HUES48 (cell line): ENCODE data around the gene TMEM255A.

Experiments used
- H3K27ac ChIP-seq: one replicate; pipeline ENCODE4 v1.7.0; 2013; ENCODE audit warnings: low read depth, low read length, inconsistent platforms
- H3K27me3 ChIP-seq: 2 replicates; pipeline ENCODE4 v1.6.1; 2013; ENCODE audit warnings: mild to moderate bottlenecking, low read length; ENCODE audit not compliant: control insufficient read depth, insufficient read depth
- H3K36me3 ChIP-seq: 2 replicates; pipeline ENCODE4 v1.6.1; 2013; ENCODE audit warnings: low read length; ENCODE audit not compliant: control insufficient read depth, insufficient read depth
- H3K4me1 ChIP-seq: 2 replicates; pipeline ENCODE4 v1.6.1; 2013; ENCODE audit warnings: mild to moderate bottlenecking, low read length; ENCODE audit not compliant: control insufficient read depth, insufficient read depth
- H3K4me3 ChIP-seq: 2 replicates; pipeline ENCODE4 v1.5.1; 2013; ENCODE audit warnings: mild to moderate bottlenecking, low read depth, low read length
- H3K9ac ChIP-seq: 2 replicates; pipeline ENCODE4 v1.6.1; 2013; ENCODE audit warnings: mild to moderate bottlenecking, low read depth, low read length, moderate library complexity
- H3K9me3 ChIP-seq: 2 replicates; pipeline ENCODE4 v1.6.1; 2013; ENCODE audit warnings: low read length; ENCODE audit not compliant: control insufficient read depth, insufficient read depth

Gene TMEM255A

GRCh38 chrX:120306630-120307029, 4.6 kb downstream of the TMEM255A start:
- H3K27me3 ChIP-seq: peaks cover 93% of the 10 kb centered on the region
- no peak overlapping the region for H3K4me3 ChIP-seq
- no peak overlapping the region for H3K27ac ChIP-seq
- no peaks in the 10 kb centered on the region for H3K9me3 ChIP-seq
- H3K4me1 ChIP-seq: peaks cover 50% of the 10 kb centered on the region
- H3K36me3 ChIP-seq: no peaks in the 10 kb centered on the region
- no peak overlapping the region for H3K9ac ChIP-seq

- H3K36me3 ChIP-seq: no peaks in the 10 kb centered on the region
- peaks cover 93% of the 10 kb centered on the region for H3K27me3 ChIP-seq
- H3K4me3 ChIP-seq: peak overlapping the region; percentile 34
- peaks cover 51% of the 10 kb centered on the region for H3K4me1 ChIP-seq
- no peaks in the 10 kb centered on the region for H3K9me3 ChIP-seq
- H3K27ac ChIP-seq: no peak overlapping the region
- H3K9ac ChIP-seq: no peak overlapping the region
Measured at GRCh38 chrX:120305531-120306141, 5.6 kb downstream of the TMEM255A start.

- no peak overlapping the region for H3K9ac ChIP-seq
Measured at GRCh38 chrX:120304256-120304655, 7.0 kb downstream of the TMEM255A start.

GRCh38 chrX:120302434-120302833, 8.8 kb downstream of the TMEM255A start:
- Histone ChIP-seq H3K27ac (no peak overlapping the region), H3K36me3 (no peaks in the 10 kb centered on the region), H3K9ac (no peak overlapping the region), H3K9me3 (no peaks in the 10 kb centered on the region), H3K4me1 (peaks cover 38% of the 10 kb centered on the region), H3K4me3 (no peak overlapping the region), H3K27me3 (peaks cover 63% of the 10 kb centered on the region)

More at GRCh38 chrX:120304256-120304655, 7.0 kb downstream of the TMEM255A start:
- Histone ChIP-seq H3K36me3 (no peaks in the 10 kb centered on the region), H3K4me3 (no peak overlapping the region), H3K27ac (no peak overlapping the region), H3K27me3 (peaks cover 80% of the 10 kb centered on the region), H3K9me3 (no peaks in the 10 kb centered on the region), H3K4me1 (peaks cover 51% of the 10 kb centered on the region)

- peaks cover 58% of the 10 kb centered on the region for H3K27me3 ChIP-seq
- H3K27ac ChIP-seq: no peak overlapping the region
- H3K4me3 ChIP-seq: no peak overlapping the region
- no peaks in the 10 kb centered on the region for H3K36me3 ChIP-seq
- H3K9me3 ChIP-seq: no peaks in the 10 kb centered on the region
- no peak overlapping the region for H3K9ac ChIP-seq
- H3K4me1 ChIP-seq: peaks cover 37% of the 10 kb centered on the region
Measured at GRCh38 chrX:120301960-120302359, 9.3 kb downstream of the TMEM255A start.

GRCh38 chrX:120301497-120301896, 9.8 kb downstream of the TMEM255A start:
- peaks cover 32% of the 10 kb centered on the region for H3K4me1 ChIP-seq
- no peak overlapping the region for H3K4me3 ChIP-seq
- H3K9me3 ChIP-seq: no peaks in the 10 kb centered on the region
- H3K9ac ChIP-seq: no peak overlapping the region
- no peaks in the 10 kb centered on the region for H3K36me3 ChIP-seq
- H3K27ac ChIP-seq: no peak overlapping the region
- H3K27me3 ChIP-seq: peaks cover 54% of the 10 kb centered on the region

- no peak overlapping the region for H3K9ac ChIP-seq
- no peaks in the 10 kb centered on the region for H3K9me3 ChIP-seq
- H3K4me3 ChIP-seq: no peak overlapping the region
- peaks cover 39% of the 10 kb centered on the region for H3K27me3 ChIP-seq
- H3K36me3 ChIP-seq: no peaks in the 10 kb centered on the region
- no peak overlapping the region for H3K27ac ChIP-seq
- H3K4me1 ChIP-seq: peaks cover 21% of the 10 kb centered on the region
Measured at GRCh38 chrX:120299928-120300327, 11.3 kb downstream of the TMEM255A start.

GRCh38 chrX:120297923-120298322, 13.3 kb downstream of the TMEM255A start:
- H3K9ac ChIP-seq: no peak overlapping the region
- no peak overlapping the region for H3K27ac ChIP-seq
- H3K9me3 ChIP-seq: no peaks in the 10 kb centered on the region
- no peaks in the 10 kb centered on the region for H3K36me3 ChIP-seq
- peaks cover 13% of the 10 kb centered on the region for H3K4me1 ChIP-seq
- no peak overlapping the region for H3K4me3 ChIP-seq
- H3K27me3 ChIP-seq: peaks cover 19% of the 10 kb centered on the region; the same call in 1 of the 2 replicates

- H3K9ac ChIP-seq: no peak overlapping the region
- H3K27me3 ChIP-seq: no peaks in the 10 kb centered on the region
- H3K4me1 ChIP-seq: no peaks in the 10 kb centered on the region
- H3K36me3 ChIP-seq: no peaks in the 10 kb centered on the region
- no peak overlapping the region for H3K4me3 ChIP-seq
- no peak overlapping the region for H3K27ac ChIP-seq
- no peaks in the 10 kb centered on the region for H3K9me3 ChIP-seq
Measured at GRCh38 chrX:120294651-120295050, 16.6 kb downstream of the TMEM255A start.

GRCh38 chrX:120293015-120293414, 18.2 kb downstream of the TMEM255A start:
- H3K27ac ChIP-seq: no peak overlapping the region
- no peaks in the 10 kb centered on the region; the same call in 1 of the 2 replicates for H3K27me3 ChIP-seq
- H3K4me3 ChIP-seq: no peak overlapping the region
- H3K4me1 ChIP-seq: no peaks in the 10 kb centered on the region
- no peaks in the 10 kb centered on the region for H3K9me3 ChIP-seq
- H3K9ac ChIP-seq: no peak overlapping the region
- H3K36me3 ChIP-seq: no peaks in the 10 kb centered on the region

GRCh38 chrX:120291211-120291610, 20.1 kb downstream of the TMEM255A start:
- H3K36me3 ChIP-seq: no peaks in the 10 kb centered on the region
- no peak overlapping the region for H3K9ac ChIP-seq

More at GRCh38 chrX:120291211-120291610, 20.1 kb downstream of the TMEM255A start:
- Histone ChIP-seq H3K27ac (no peak overlapping the region), H3K9me3 (no peaks in the 10 kb centered on the region), H3K27me3 (no peaks in the 10 kb centered on the region; the same call in 1 of the 2 replicates), H3K4me1 (peaks cover 5% of the 10 kb centered on the region; the same call in 1 of the 2 replicates), H3K4me3 (no peak overlapping the region)
